ENCODE measurements around the gene TMPRSS3. TPM values are rescaled to one million over a fixed set of nuclear protein-coding genes. Genes with fewer than 3 reads are reported as not detected.
"Not testable (repeated sequence)": the region's sequence is repeated elsewhere in the genome, so short reads cannot be mapped to it uniquely, and the experiment has no call there.

TMPRSS3 gene
- total RNA-seq, 1 donor from 2014 or later = not detected

- Mint-ChIP-seq H3K9me3 (no peaks in the 10 kb centered on the region), H3K4me1 (peaks cover 21% of the 10 kb centered on the region), H3K36me3 (no peaks in the 10 kb centered on the region), H3K4me3 (no peak overlapping the region), H3K27me3 (ENCODE audit: insufficient read depth, low read depth) (peaks cover 4% of the 10 kb centered on the region), H3K27ac (no peak overlapping the region)
- H3K9ac ChIP-seq = no peak overlapping the region
- H3K79me2 ChIP-seq (ENCODE audit: low read depth) = no peaks in the 10 kb centered on the region
- no peak overlapping the region for H2AFZ ChIP-seq (replicated peaks)
- H3K4me3 ChIP-seq = no peak overlapping the region
- H3K36me3 ChIP-seq = no peaks in the 10 kb centered on the region
- H3K9me3 ChIP-seq (ENCODE audit: low read depth) = no peaks in the 10 kb centered on the region
- TF ChIP-seq, protein P1, sequence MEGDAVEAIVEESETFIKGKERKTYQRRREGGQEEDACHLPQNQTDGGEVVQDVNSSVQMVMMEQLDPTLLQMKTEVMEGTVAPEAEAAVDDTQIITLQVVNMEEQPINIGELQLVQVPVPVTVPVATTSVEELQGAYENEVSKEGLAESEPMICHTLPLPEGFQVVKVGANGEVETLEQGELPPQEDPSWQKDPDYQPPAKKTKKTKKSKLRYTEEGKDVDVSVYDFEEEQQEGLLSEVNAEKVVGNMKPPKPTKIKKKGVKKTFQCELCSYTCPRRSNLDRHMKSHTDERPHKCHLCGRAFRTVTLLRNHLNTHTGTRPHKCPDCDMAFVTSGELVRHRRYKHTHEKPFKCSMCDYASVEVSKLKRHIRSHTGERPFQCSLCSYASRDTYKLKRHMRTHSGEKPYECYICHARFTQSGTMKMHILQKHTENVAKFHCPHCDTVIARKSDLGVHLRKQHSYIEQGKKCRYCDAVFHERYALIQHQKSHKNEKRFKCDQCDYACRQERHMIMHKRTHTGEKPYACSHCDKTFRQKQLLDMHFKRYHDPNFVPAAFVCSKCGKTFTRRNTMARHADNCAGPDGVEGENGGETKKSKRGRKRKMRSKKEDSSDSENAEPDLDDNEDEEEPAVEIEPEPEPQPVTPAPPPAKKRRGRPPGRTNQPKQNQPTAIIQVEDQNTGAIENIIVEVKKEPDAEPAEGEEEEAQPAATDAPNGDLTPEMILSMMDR (IDR thresholded peaks at IDR 0.05) = peak; percentile 40
- no peak for TF ChIP-seq EZH2phosphoT487 (IDR thresholded peaks at IDR 0.05)
- no peak for TF ChIP-seq EZH2 (IDR thresholded peaks at IDR 0.05)
- no peak overlapping the region for H3K4me2 ChIP-seq
- H3K27ac ChIP-seq = no peak overlapping the region
- no peaks in the 10 kb centered on the region for H3K4me1 ChIP-seq
- DNase-seq (ENCODE audit: low spot score) = peak; percentile 47
- H3K27me3 ChIP-seq = no peaks in the 10 kb centered on the region
- peaks cover 4% of the 10 kb centered on the region for H3F3A ChIP-seq (ENCODE audit: low read depth)
- no peaks in the 10 kb centered on the region for H4K20me1 ChIP-seq (ENCODE audit: low read depth)
These were observed 15.5 kb upstream of the TMPRSS3 start for GRCh38 chr21:42411197-42411869.

- H3K4me2 ChIP-seq = no peak overlapping the region
- H3K4me3 ChIP-seq = no peak overlapping the region
- H2AFZ ChIP-seq (replicated peaks) = no peak overlapping the region
- no peak overlapping the region for H3K9ac ChIP-seq
- H3K79me2 ChIP-seq (ENCODE audit: low read depth) = no peaks in the 10 kb centered on the region
- peaks cover 17% of the 10 kb centered on the region for H3K4me1 Mint-ChIP-seq
- no peaks in the 10 kb centered on the region for H3K36me3 Mint-ChIP-seq
- no peaks in the 10 kb centered on the region for H3K36me3 ChIP-seq
- H3K27me3 Mint-ChIP-seq (ENCODE audit: insufficient read depth, low read depth) = peaks cover 7% of the 10 kb centered on the region
- no peaks in the 10 kb centered on the region for H3K27me3 ChIP-seq
- no peaks in the 10 kb centered on the region for H3K9me3 ChIP-seq (ENCODE audit: low read depth)
- peak overlapping the region; percentile 31 for H3K27ac Mint-ChIP-seq
- no peak overlapping the region for H3K4me3 Mint-ChIP-seq
- TF ChIP-seq EZH2 (IDR thresholded peaks at IDR 0.05) (no peak), EZH2phosphoT487 (IDR thresholded peaks at IDR 0.05) (no peak)
- TF ChIP-seq, protein P1 (IDR thresholded peaks at IDR 0.05) = no peak
- H4K20me1 ChIP-seq (ENCODE audit: low read depth) = no peaks in the 10 kb centered on the region
- DNase-seq (ENCODE audit: low spot score) = no peak
- no peaks in the 10 kb centered on the region for H3K9me3 Mint-ChIP-seq
- H3K4me1 ChIP-seq = peaks cover 9% of the 10 kb centered on the region
- H3K27ac ChIP-seq = no peak overlapping the region
- H3F3A ChIP-seq (ENCODE audit: low read depth) = peaks cover 4% of the 10 kb centered on the region
These were observed 13.5 kb upstream of the TMPRSS3 start for GRCh38 chr21:42409366-42409765.

GRCh38 chr21:42408718-42409117, 12.9 kb upstream of the TMPRSS3 start:
- not testable (repeated sequence) for H3F3A ChIP-seq (ENCODE audit: low read depth); H3K9me3 ChIP-seq (ENCODE audit: low read depth); H3K9me3 Mint-ChIP-seq; H3K4me2 ChIP-seq; H4K20me1 ChIP-seq (ENCODE audit: low read depth); H3K27me3 Mint-ChIP-seq (ENCODE audit: insufficient read depth, low read depth); H3K9ac ChIP-seq; DNase-seq (ENCODE audit: low spot score); H3K79me2 ChIP-seq (ENCODE audit: low read depth); H3K4me3 Mint-ChIP-seq; H3K27me3 ChIP-seq; H3K4me3 ChIP-seq; H3K36me3 Mint-ChIP-seq; H3K27ac ChIP-seq; H2AFZ ChIP-seq (replicated peaks); H3K36me3 ChIP-seq; H3K27ac Mint-ChIP-seq
- peaks cover 10% of the 10 kb centered on the region for H3K4me1 ChIP-seq
- H3K4me1 Mint-ChIP-seq = peaks cover 14% of the 10 kb centered on the region

DNA sequence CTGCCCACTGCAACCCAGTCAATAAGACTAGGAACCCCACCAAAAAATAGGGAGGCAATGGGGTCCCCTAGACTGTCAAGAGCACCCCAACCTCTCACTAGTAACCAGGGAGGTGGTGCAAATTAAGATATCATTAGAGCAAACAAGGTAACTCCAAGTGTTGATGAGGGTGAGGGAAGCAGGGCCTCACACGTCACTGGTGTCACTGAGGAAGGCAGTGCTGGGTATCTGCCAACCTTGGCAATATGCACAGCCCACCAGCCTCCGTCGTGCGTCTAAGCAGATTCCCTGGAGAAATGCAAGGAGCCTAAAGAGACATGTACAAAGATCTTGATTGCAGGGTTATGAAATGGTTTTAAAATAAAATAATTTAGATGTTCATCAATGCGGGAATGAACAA, 11.6 kb upstream of the TMPRSS3 start:
- Histone ChIP-seq H3K27ac (no peak overlapping the region), H3K4me1 (peaks cover 10% of the 10 kb centered on the region), H3F3A (ENCODE audit: low read depth) (peaks cover 4% of the 10 kb centered on the region), H3K9me3 (ENCODE audit: low read depth) (no peaks in the 10 kb centered on the region), H3K36me3 (no peaks in the 10 kb centered on the region), H3K79me2 (ENCODE audit: low read depth) (no peaks in the 10 kb centered on the region), H3K9ac (no peak overlapping the region), H3K4me2 (no peak overlapping the region), H3K4me3 (no peak overlapping the region), H3K27me3 (no peaks in the 10 kb centered on the region), H2AFZ (replicated peaks) (no peak overlapping the region), H4K20me1 (ENCODE audit: low read depth) (no peaks in the 10 kb centered on the region)
- H3K27ac Mint-ChIP-seq = no peak overlapping the region
- H3K9me3 Mint-ChIP-seq = no peaks in the 10 kb centered on the region
- H3K4me1 Mint-ChIP-seq = peaks cover 13% of the 10 kb centered on the region
- no peak for DNase-seq (ENCODE audit: low spot score)
- peak overlapping the region; percentile 40 for H3K4me3 Mint-ChIP-seq
- H3K27me3 Mint-ChIP-seq (ENCODE audit: insufficient read depth, low read depth) = peaks cover 5% of the 10 kb centered on the region
- TF ChIP-seq, protein P1 (IDR thresholded peaks at IDR 0.05) = no peak
- no peak for TF ChIP-seq EZH2 (IDR thresholded peaks at IDR 0.05)
- TF ChIP-seq EZH2phosphoT487 (IDR thresholded peaks at IDR 0.05) = no peak
- no peaks in the 10 kb centered on the region for H3K36me3 Mint-ChIP-seq

Measured in neural progenitor cell (in vitro differentiated cells).